ENCODE data around the gene TECPR2. TPM values are rescaled to one million over a fixed set of nuclear protein-coding genes. Genes with fewer than 3 reads are reported as not detected.
A peak's percentile ranks its signal among the peaks of the same experiment; 100 is the strongest.

Gene TECPR2
- total and polyA plus RNA-seq, 2 of the 13 experiments (the other 11 are each of a cell fraction or from before 2014, with no cell fraction given): 3.5 to 5.7 TPM

DNA sequence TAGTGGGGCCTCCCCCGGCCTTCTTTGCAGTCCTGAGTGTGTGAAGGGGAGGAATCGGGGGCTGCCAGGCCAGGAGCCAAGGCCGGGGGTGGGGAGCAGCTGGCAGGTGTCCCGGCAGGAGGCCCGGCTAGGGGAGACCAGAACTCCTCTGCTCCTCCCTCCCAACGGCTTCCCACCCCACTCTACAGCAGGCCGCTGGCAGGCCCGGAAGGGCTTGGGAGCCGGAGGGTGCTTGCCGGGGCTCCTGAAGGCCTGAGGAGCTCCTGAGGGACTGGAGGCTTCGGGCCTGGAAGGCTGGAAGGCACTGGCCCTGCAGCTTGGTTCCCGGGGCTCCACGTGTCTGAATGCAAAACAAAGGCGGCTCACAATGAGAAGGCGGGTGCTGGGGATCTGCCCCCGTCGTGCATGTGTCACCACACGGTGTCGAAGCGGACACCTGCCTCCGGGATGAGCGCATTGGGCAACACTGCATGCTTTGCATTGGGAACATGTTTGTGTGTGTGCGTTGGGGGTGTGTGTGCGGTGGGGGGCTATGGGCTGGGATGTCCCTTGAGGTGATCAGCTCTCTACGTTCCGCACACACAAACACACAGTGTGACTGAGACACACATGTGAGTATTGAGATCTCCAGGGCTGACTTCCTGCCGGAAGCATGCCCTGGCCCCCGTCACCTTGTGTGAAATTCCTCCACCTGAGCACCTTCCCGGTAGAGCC lies 177.7 kb downstream of the TECPR2 start (continued):
- TF ChIP-seq ZBTB39 (CRISPR knock-in tag; IDR thresholded peaks at IDR 0.05) (no peak; the same call in 1 of the 2 replicates), MEIS2 (CRISPR knock-in tag; IDR thresholded peaks at IDR 0.05) (0 out of 2 replicates have a peak, but pooled peaks have one; percentile 60), ZNF569 (CRISPR knock-in tag; IDR thresholded peaks at IDR 0.05; ENCODE audit: borderline replicate concordance) (no peak), ZBTB4 (CRISPR knock-in tag; IDR thresholded peaks at IDR 0.05; ENCODE audit: borderline replicate concordance) (0 out of 2 replicates have a peak, but pooled peaks have one; percentile 51), ZNF704 (CRISPR knock-in tag; IDR thresholded peaks at IDR 0.05; ENCODE audit: borderline replicate concordance) (no peak), PHF21A (CRISPR knock-in tag; IDR thresholded peaks at IDR 0.05) (no peak; the same call in none of the 2 replicates), CREB1 (IDR thresholded peaks at IDR 0.05) (no peak), CREB1 (CRISPR knock-in tag; IDR thresholded peaks at IDR 0.05) (no peak), THAP11 (CRISPR knock-in tag; IDR thresholded peaks at IDR 0.05) (no peak), DMTF1 (CRISPR knock-in tag; IDR thresholded peaks at IDR 0.05) (no peak), MTF1 (CRISPR knock-in tag; IDR thresholded peaks at IDR 0.05) (no peak), RCOR2 (CRISPR knock-in tag; IDR thresholded peaks at IDR 0.05) (peak; percentile 31; the same call in 1 of the 2 replicates), CREBL2 (CRISPR knock-in tag; IDR thresholded peaks at IDR 0.05; ENCODE audit: borderline replicate concordance) (no peak), HNRNPK (IDR thresholded peaks at IDR 0.05; ENCODE audit: low read depth, low read length, poor library complexity, severe bottlenecking) (no peak), NFE2L1 (CRISPR knock-in tag; IDR thresholded peaks at IDR 0.05; ENCODE audit: borderline replicate concordance) (peak; percentile 51; the same call in 1 of the 2 replicates)
- TF ChIP-seq, protein P1, sequence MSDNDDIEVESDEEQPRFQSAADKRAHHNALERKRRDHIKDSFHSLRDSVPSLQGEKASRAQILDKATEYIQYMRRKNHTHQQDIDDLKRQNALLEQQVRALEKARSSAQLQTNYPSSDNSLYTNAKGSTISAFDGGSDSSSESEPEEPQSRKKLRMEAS (IDR thresholded peaks at IDR 0.05): peak; percentile 96
- TF ChIP-seq, protein P2, sequence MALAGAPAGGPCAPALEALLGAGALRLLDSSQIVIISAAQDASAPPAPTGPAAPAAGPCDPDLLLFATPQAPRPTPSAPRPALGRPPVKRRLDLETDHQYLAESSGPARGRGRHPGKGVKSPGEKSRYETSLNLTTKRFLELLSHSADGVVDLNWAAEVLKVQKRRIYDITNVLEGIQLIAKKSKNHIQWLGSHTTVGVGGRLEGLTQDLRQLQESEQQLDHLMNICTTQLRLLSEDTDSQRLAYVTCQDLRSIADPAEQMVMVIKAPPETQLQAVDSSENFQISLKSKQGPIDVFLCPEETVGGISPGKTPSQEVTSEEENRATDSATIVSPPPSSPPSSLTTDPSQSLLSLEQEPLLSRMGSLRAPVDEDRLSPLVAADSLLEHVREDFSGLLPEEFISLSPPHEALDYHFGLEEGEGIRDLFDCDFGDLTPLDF (CRISPR knock-in tag; IDR thresholded peaks at IDR 0.05): no peak
